Measurements from ENCODE around the gene TEAD1.

Gene TEAD1

DNA sequence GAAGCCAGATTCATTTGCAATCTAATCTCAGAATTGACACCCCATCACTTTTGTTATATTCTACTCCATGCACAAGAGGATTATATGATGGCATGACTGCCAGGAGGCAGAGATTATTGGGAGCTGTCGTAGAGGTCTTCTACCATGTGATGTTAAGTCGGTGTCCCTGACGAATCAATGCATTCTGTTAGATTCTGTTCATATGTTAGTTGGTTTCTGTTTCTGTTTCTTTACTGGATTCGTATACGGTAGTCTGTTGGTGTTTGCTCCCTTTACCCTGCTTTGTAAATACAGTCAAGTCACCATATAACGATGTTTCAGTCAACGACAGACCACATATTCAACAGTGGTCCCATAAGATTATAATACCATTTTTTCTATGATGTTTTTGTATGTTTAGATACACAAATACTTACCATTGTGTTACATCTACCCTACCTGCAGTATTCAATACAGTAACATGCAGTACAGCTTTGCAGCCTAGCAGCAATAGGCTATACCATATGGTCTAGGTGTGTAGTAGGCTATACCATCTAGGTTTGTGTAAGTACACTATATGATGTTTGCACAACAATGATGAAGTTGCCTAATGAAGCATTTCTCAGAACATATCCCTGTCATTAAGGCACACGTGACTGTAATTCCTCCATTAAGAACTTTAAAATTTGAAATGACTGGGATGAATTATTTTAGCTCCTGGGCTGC lies 312.1 kb downstream of the TEAD1 start:
- DNase-seq (ENCODE audit: low read depth), result no peak

DNA sequence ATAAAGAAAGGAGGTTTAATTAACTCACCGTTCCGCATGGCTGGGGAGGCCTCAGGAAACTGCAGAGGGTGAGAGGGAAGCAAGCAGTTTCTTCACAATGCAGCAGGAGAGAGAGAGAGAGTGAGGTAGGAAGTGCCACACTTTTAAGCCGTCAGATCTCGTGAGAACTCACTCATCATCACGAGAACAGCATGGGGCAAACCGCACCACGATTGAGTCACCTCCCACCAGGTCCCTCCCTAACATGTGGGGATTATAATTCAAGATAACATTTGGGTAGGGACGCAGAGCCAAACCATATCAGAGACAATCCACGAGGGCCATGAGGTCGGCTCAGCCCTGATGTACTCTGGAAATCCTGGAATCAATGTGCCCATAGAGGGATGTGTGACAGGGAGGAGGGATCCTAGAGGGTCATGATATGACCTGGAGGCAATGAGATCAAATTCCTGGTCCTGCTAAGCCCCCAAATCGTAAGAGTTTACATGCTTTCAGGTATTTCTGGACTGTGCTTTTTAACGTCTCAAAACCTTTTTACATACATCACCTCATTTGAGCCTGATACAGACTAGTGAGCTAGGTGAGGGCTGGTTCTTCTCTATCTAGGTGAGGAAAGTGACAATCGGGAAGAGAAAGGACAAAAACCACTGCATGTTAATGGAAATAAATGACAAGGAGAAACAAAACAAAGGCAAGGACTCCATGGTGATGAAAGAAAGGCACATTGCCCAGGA lies 315.4 kb downstream of the TEAD1 start:
- DNase-seq (ENCODE audit: low read depth), result no peak

DNA sequence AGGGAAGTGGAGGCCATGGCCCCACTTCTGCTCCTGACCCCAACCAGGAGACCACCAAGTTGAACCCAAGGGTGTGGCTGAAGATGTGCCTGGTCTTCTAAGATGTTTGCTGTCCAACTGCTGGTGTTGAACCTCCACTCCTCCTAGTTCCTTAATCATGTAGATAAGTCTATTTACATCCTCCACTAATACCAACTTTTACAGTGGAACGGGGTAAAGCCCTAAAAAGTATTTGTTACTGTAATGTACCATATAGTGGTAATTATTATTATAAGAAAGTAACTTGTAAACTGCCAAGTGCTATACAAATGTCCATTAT lies 315.9 kb downstream of the TEAD1 start:
- no peak for DNase-seq (ENCODE audit: low read depth)

DNA sequence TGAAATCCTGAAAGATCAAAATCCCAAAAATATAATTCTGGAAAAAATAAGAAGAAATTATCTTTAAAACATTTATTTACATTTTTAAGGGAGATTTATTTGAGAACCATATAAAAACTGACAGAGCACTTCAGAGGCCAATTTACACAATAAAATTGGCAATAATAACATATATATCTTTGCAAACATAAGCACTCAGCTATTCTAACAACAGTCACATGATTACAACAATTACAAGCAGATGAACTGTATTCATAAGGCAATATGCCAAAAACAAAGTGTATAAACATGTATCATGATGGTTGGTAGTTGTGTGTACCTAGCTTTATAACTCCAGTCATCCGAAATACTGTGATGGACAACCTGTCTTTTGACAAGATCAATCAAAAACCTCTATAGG lies 317.2 kb downstream of the TEAD1 start:
- DNase-seq (ENCODE audit: low read depth), result no peak

DNA sequence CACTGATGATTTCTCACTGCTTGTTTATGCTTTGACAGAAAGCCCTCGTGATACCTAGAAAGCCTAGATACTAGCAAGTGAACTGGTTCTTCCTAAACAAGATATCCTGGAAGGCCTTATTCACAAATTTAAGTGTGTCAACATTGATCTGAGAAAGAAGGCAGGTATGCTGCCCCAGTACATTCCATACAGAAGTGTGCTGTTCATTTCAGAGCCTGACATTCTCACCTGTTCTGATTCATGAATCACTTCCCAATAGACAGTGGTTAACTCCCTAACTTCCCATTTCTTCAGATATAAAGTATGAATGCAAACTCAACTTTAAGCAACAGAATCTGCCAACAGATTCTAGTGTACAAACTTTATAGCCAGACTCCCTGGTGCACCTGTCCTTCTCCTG lies 319.4 kb downstream of the TEAD1 start:
- DNase-seq (ENCODE audit: low read depth), result no peak
